HEK293T (cell line): ENCODE measurements around the gene CST4.
A peak's percentile ranks its signal among the peaks of the same experiment; 100 is the strongest.
"Not testable (repeated sequence)": the region's sequence is repeated elsewhere in the genome, so short reads cannot be mapped to it uniquely, and the experiment has no call there.

Experiments
- CTCF ChIA-PET: fragments of 350-600 bp; formaldehyde crosslinking; extraction: SDS; loops from one replicate; lab custom pipeline; 2021; ENCODE audit warnings: antibody characterized with exemption, inconsistent platforms; lab: Yijun Ruan, JAX
- POLR2A ChIA-PET: fragments of 350-600 bp; formaldehyde crosslinking; extraction: SDS; loops from one replicate; lab custom pipeline; 2020; ENCODE audit warnings: antibody characterized with exemption, inconsistent platforms; lab: Yijun Ruan, JAX
- DNase-seq: peaks from one replicate; pipeline ENCODE4 v3.0.0; 2012; ENCODE audit warnings: mixed read lengths; ENCODE audit errors: extremely low spot score
- ARNT ChIP-seq: fragments of 450-650 bp; IDR thresholded peaks from 2 replicates; pipeline ENCODE4 v1.6.1; 2017; ENCODE audit warnings: mild to moderate bottlenecking
- BHLHE40 ChIP-seq: fragments of 450-650 bp; IDR thresholded peaks from 2 replicates; pipeline ENCODE4 v1.6.1; 2016; ENCODE audit warnings: mild to moderate bottlenecking, moderate library complexity, borderline replicate concordance
- CTBP1 ChIP-seq: fragments of 450-650 bp; IDR thresholded peaks from 2 replicates; pipeline ENCODE4 v1.6.1; 2016; ENCODE audit warnings: borderline replicate concordance
- ELF4 ChIP-seq: fragments of 450-650 bp; IDR thresholded peaks from 2 replicates; pipeline ENCODE4 v1.6.1; 2017; ENCODE audit warnings: antibody characterized with exemption
- FOXA1 ChIP-seq: fragments of 450-650 bp; IDR thresholded peaks from 2 replicates; pipeline ENCODE4 v1.6.1; 2016; ENCODE audit warnings: mild to moderate bottlenecking
- FOXK2 ChIP-seq: fragments of 450-650 bp; IDR thresholded peaks from 2 replicates; pipeline ENCODE4 v1.6.1; 2016; ENCODE audit warnings: mild to moderate bottlenecking
- FOXM1 ChIP-seq: fragments of 450-650 bp; IDR thresholded peaks from 2 replicates; pipeline ENCODE4 v1.6.1; 2017; ENCODE audit warnings: mild to moderate bottlenecking, borderline replicate concordance
- HDGF ChIP-seq: fragments of 450-650 bp; IDR thresholded peaks from 2 replicates; pipeline ENCODE4 v1.6.1; 2017; ENCODE audit warnings: antibody characterized with exemption, borderline replicate concordance
- L3MBTL2 ChIP-seq: fragments of 450-650 bp; conservative IDR thresholded peaks from 2 replicates; pipeline ENCODE4 v1.6.1; 2016; ENCODE audit warnings: mild to moderate bottlenecking
- LEF1 ChIP-seq: fragments of 450-650 bp; IDR thresholded peaks from 2 replicates; pipeline ENCODE4 v1.6.1; 2017; ENCODE audit warnings: mild to moderate bottlenecking, borderline replicate concordance
- NFRKB ChIP-seq: fragments of 450-650 bp; IDR thresholded peaks from 2 replicates; pipeline ENCODE4 v1.6.1; 2016; ENCODE audit warnings: mild to moderate bottlenecking, moderate library complexity
- PKNOX1 ChIP-seq: fragments of 450-650 bp; IDR thresholded peaks from 2 replicates; pipeline ENCODE4 v1.6.1; 2016
- SP1 ChIP-seq: fragments of 450-650 bp; IDR thresholded peaks from 2 replicates; pipeline ENCODE4 v1.6.1; 2017
- SUZ12 ChIP-seq: fragments of 450-650 bp; IDR thresholded peaks from 2 replicates; pipeline ENCODE4 v1.6.1; 2016; ENCODE audit warnings: mild to moderate bottlenecking
- TARDBP ChIP-seq: fragments of 450-650 bp; IDR thresholded peaks from 2 replicates; pipeline ENCODE4 v1.6.1; 2016
- ZNF384 ChIP-seq: fragments of 450-650 bp; IDR thresholded peaks from 2 replicates; pipeline ENCODE4 v1.6.1; 2016

CST4 gene

DNA sequence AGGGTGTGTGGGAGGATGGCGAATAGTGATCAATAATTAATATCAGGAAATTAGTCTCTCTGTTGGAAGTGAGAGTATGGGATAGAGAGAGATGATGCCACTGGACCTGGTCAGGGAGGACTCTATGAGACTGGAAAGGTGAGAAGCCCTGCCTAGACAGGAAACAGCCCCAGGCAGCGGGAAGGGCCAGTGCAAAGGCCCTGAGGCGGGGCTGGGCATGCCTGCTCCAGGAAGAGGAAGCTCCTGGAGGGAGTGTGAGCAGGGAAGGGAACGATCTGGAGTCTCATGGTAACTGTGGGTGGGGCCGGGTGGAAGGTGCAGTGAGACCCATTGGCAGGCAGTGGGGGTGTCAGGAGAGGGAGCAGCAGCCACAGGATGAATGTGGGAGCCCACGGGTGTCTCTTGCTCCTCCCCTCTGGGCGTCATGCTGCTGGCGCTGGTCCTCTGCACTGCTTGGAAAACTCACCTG, 49.3 kb downstream of the CST4 start:
- no peak for DNase-seq
- ChIA-PET POLR2A (no interaction called here), CTCF (no interaction called here)
- no peak for TF ChIP-seq NFRKB
- no peak for TF ChIP-seq L3MBTL2
- no peak for TF ChIP-seq PKNOX1
- no peak for TF ChIP-seq ZNF384
- TF ChIP-seq TARDBP, result no peak
- no peak for TF ChIP-seq ELF4
- TF ChIP-seq HDGF, result no peak
- TF ChIP-seq FOXK2, result no peak
- TF ChIP-seq CTBP1, result no peak
- no peak for TF ChIP-seq SUZ12
- no peak for TF ChIP-seq LEF1
- TF ChIP-seq ARNT, result no peak
- TF ChIP-seq FOXA1, result no peak
- TF ChIP-seq SP1, result no peak
- TF ChIP-seq BHLHE40, result no peak
- TF ChIP-seq FOXM1, result no peak

- POLR2A ChIA-PET, result interaction anchor here (0.8 to 2.2 kb wide), 3 partner anchors 16 to 30 kb away, joined by 3 to 8 read pairs (median 4); no protein-coding TSS in a partner anchor
Measured at GRCh38 chr20:23638309-23638708, 50.5 kb downstream of the CST4 start.

DNA sequence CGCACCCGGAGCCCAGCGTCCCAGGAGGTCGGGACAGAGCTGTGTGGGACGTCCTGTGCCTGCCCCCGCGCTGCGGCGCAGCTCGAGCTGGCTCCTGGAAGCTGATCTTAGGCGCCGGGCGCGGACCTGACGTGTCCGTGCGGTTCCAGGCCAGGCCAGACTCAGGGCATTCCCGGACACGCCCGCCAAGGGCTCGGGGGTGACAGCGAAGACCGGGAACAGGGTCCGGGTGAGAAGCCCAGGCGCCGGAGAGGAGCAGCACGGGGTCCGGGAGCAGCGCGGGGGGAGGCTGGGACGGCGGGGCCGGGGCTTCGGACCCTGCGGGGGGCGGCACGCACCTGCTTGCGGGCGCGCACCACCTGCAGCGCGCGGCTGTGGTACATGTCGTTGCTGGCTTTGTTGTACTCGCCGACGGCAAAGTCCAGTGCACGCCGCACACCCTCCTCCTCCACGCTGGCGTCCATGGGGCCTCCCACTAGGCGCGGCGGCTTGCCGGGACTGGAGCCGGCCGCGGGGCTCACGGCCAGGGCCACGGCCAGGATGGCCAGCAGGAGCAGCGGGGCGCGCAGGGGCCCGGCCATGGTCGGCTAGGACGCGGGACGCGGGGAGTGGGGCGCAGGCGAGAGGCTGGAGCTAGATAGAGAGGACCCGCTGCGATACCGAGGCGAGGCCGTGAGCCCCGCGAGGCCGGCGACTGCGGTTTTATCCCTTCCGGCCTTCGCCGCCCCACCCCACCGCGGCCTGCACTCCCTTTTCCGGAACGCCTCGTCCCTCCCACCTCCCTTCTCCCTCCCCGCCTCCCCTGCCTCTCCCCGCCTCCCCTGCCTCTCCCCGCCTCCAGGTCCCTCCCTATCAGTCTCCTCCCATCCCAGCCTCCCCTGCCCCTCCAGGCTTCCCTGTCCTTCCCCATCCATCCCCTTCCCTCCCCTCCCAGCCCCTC, 51.3 kb downstream of the CST4 start, which contains the start of gene CST3:
TSS of gene CST3 (minus strand) at position 674 of the 940 bp plus-strand sequence. CDS start at position 581, 93 bp downstream.
- peak; percentile 84 for DNase-seq
- TF ChIP-seq L3MBTL2 (0 out of 2 replicates have a peak, but pooled peaks have one; percentile 7), ELF4 (no peak), ARNT (no peak)
- ChIA-PET POLR2A (interaction anchor here (0.8 to 2.2 kb wide), 4 partner anchors 15 to 216 kb away, joined by 3 to 8 read pairs (median 4); partner anchors contain the start of gene NAPB), CTCF (no interaction called here)

More at GRCh38 chr20:23638309-23638708, 50.5 kb downstream of the CST4 start:
- CTCF ChIA-PET, result no interaction called here
- no peak for TF ChIP-seq FOXM1
- TF ChIP-seq LEF1, result no peak
- TF ChIP-seq BHLHE40, result no peak
- no peak for TF ChIP-seq ARNT
- TF ChIP-seq FOXA1, result no peak
- TF ChIP-seq TARDBP, result no peak
- TF ChIP-seq L3MBTL2, result no peak
- no peak for TF ChIP-seq CTBP1
- TF ChIP-seq ZNF384, result no peak
- TF ChIP-seq FOXK2, result no peak
- TF ChIP-seq SP1, result no peak
- no peak for TF ChIP-seq HDGF
- no peak for TF ChIP-seq NFRKB
- no peak for TF ChIP-seq PKNOX1
- no peak for TF ChIP-seq SUZ12
- TF ChIP-seq ELF4, result no peak
- no peak for DNase-seq

DNA sequence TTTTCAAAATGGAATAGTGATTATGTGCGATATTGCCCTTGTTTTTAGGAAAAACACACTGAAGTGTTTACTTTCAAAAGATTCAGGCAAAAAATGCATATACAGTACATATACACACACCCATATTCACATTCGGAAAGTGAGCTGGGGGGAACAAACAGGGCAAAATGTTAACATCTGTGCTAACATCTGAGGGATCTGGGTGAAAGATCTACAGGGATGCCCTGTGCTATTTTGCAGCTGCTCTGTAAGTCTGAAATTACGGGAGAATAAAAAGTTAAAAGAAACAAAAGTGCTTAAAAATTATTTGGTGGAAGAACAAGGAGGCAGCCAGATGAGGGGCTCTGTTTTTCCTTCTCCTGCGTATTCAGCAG, 51.9 kb downstream of the CST4 start:
- CTCF ChIA-PET, result no interaction called here
- POLR2A ChIA-PET, result interaction anchor here (1.2 to 2.2 kb wide), 2 partner anchors 23 to 215 kb away, joined by 4 to 8 read pairs; partner anchors contain the start of gene NAPB
- no peak for DNase-seq
- TF ChIP-seq ARNT (no peak), L3MBTL2 (no peak), LEF1 (no peak), SUZ12 (no peak), NFRKB (no peak), CTBP1 (no peak), TARDBP (no peak), BHLHE40 (no peak), ELF4 (no peak), HDGF (no peak), FOXM1 (no peak), FOXK2 (no peak), SP1 (no peak), FOXA1 (no peak), ZNF384 (no peak)

GRCh38 chr20:23636182-23636907, 52.5 kb downstream of the CST4 start:
- ChIA-PET POLR2A (interaction anchor here (1.2 to 2.2 kb wide), 2 partner anchors 24 to 215 kb away, joined by 4 to 8 read pairs; partner anchors contain the start of gene NAPB), CTCF (no interaction called here)
- no peak for TF ChIP-seq BHLHE40
- TF ChIP-seq PKNOX1, result no peak
- TF ChIP-seq SUZ12, result no peak
- no peak for TF ChIP-seq FOXA1
- no peak for TF ChIP-seq FOXK2
- DNase-seq, result no peak

DNA sequence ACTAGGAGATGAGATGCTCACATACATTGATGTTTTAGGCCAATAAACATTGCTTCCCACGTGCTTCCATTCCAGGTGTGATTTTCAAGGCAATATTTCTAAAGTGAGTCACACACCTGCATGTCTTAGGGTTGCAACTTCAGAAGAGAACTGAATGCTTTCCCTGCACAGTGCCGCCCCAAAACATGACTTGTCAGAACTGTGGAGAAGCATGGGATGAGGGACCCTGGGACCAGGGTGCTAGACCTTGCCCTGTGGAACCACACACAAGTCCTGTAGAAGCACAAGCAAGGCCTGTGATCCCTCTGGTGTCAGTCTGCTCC, 53.1 kb downstream of the CST4 start:
- DNase-seq, CTCF ChIA-PET, POLR2A ChIA-PET: not testable (repeated sequence)
